K562 (cell line): ENCODE results near the gene ADIPOR1. TPM values are rescaled to one million over a fixed set of nuclear protein-coding genes. Genes with fewer than 3 reads are reported as not detected.

ENCODE experiments used
- ARID3A ChIP-seq: IDR thresholded peaks from 2 replicates; pipeline ENCODE4 v1.6.1; 2012; ENCODE audit warnings: low read depth, low read length, improper control_type of control experiment, borderline replicate concordance
- ATF1 ChIP-seq, 2 experiments: fragments of 450-650 bp in 1 of 2; IDR thresholded peaks; 2 replicates each; pipeline ENCODE4 v1.6.1; 2016; ENCODE audit warnings: missing compliant biosample characterization in 1 of 2, missing genetic modification characterization in 1 of 2
- DIDO1 ChIP-seq: fragments of 450-650 bp; IDR thresholded peaks from 2 replicates; pipeline ENCODE4 v1.6.1; 2016; ENCODE audit warnings: low read depth, missing biosample characterization, missing genetic modification characterization
- E2F6 ChIP-seq, 2 experiments: IDR thresholded peaks; 2 replicates each; pipeline ENCODE4 v1.6.1; 2011; ENCODE audit warnings: borderline replicate concordance in 1 of 2, control low read depth in 1 of 2, low read depth in 1 of 2, low read length in 1 of 2, mild to moderate bottlenecking in 1 of 2, mixed read lengths in 1 of 2, moderate library complexity in 1 of 2; ENCODE audit not compliant: insufficient read depth in 1 of 2, insufficient read length in 1 of 2, poor library complexity in 1 of 2, severe bottlenecking in 1 of 2; ENCODE audit errors: extremely low read depth in 1 of 2
- GABPA ChIP-seq: fragments of 200-800 bp; sonication (Bioruptor generic); conservative IDR thresholded peaks from 2 replicates; pipeline ENCODE4 v1.6.1; 2016; ENCODE audit warnings: low read depth, missing genetic modification characterization, missing compliant biosample characterization
- HDAC1 ChIP-seq, 2 experiments: fragments of 450-650 bp; IDR thresholded peaks; 2 replicates each; pipeline ENCODE4 v1.6.1; 2016 to 2017; ENCODE audit warnings: inconsistent platforms in 1 of 2, mild to moderate bottlenecking in 1 of 2, moderate library complexity in 1 of 2
- KAT8 ChIP-seq: fragments of 450-650 bp; IDR thresholded peaks from 2 replicates; pipeline ENCODE4 v1.6.1; 2016; ENCODE audit warnings: low read depth, mild to moderate bottlenecking
- NCOR1 ChIP-seq: fragments of 450-650 bp; IDR thresholded peaks from 2 replicates; pipeline ENCODE4 v1.6.1; 2016; ENCODE audit warnings: mild to moderate bottlenecking, moderate library complexity
- PYGO2 ChIP-seq: fragments of 450-650 bp; IDR thresholded peaks from 2 replicates; pipeline ENCODE4 v1.6.1; 2016; ENCODE audit warnings: mild to moderate bottlenecking, missing genetic modification characterization, moderate library complexity, missing compliant biosample characterization
- RAD21 ChIP-seq, 2 experiments: fragments of 250-450 bp in 1 of 2; fragments of 450-650 bp in 1 of 2; sonication (Bioruptor Pico) in 1 of 2; formaldehyde crosslinking in 1 of 2; IDR thresholded peaks in 1 of 2; conservative IDR thresholded peaks in 1 of 2; 2 replicates each; pipeline versions ENCODE4 v1.4.0 to v1.8.0; 2020 to 2022; ENCODE audit warnings: mild to moderate bottlenecking in 2 of 2, moderate library complexity in 1 of 2
- REST ChIP-seq, 2 experiments: fragments of 450-650 bp; formaldehyde crosslinking in 1 of 2; IDR thresholded peaks; 2 replicates each; pipeline versions ENCODE4 v1.4.0 to v1.6.1; 2014 to 2020; ENCODE audit warnings: mild to moderate bottlenecking in 2 of 2, borderline replicate concordance in 1 of 2, low read depth in 1 of 2
- TAF15 ChIP-seq: fragments of 200-400 bp; formaldehyde crosslinking; IDR thresholded peaks from 2 replicates; pipeline ENCODE4 v1.6.1; 2017; ENCODE audit warnings: mild to moderate bottlenecking, low read depth, low read length, moderate library complexity
- TBL1XR1 ChIP-seq, 2 experiments: IDR thresholded peaks; 2 replicates each; pipeline ENCODE4 v1.6.1; 2012; ENCODE audit warnings: improper control_type of control experiment in 2 of 2, low read length in 2 of 2, mild to moderate bottlenecking in 1 of 2
- ZEB2 ChIP-seq: fragments of 450-650 bp; IDR thresholded peaks from 2 replicates; pipeline ENCODE4 v1.6.1; 2016
- ZNF124 ChIP-seq: sonication (generic); formaldehyde crosslinking; IDR thresholded peaks from 2 replicates; pipeline ENCODE4 v1.8.1; 2022; ENCODE audit warnings: missing genetic modification reagents
- ZNF766 ChIP-seq: fragments of 200-800 bp; sonication (Bioruptor generic); conservative IDR thresholded peaks from 2 replicates; pipeline ENCODE4 v1.6.1; 2016; ENCODE audit warnings: missing genetic modification characterization, missing compliant biosample characterization
- polyA plus RNA-seq, 8 experiments: library from polyadenylated mRNA; depleted of rRNA in 4 of 8; stranded (reverse) in 5 of 8; unstranded in 3 of 8; fragments of >200 nt; fragmentation: Nextera tagmentation in 2 of 8; fragmentation: Illumina TruSeq in 1 of 8; extraction: Ambion mirVana in 2 of 8; extraction: Trizol in 1 of 8; gene quantifications; 2 replicates each; pipeline versions ENCODE4 v1.2.1 to v1.2.3, GENCODE V29; 2011 to 2014; ENCODE audit warnings: inconsistent platforms in 1 of 8, missing spikeins in 1 of 8
- total RNA-seq, 7 experiments: library from RNA; depleted of rRNA in 6 of 7; stranded (reverse); fragments of >200 nt in 6 of 7; fragmentation: Illumina TruSeq in 2 of 7; extraction: Trizol in 2 of 7; gene quantifications; 2 replicates each; pipeline versions ENCODE4 v1.2.1 to v1.2.3, GENCODE V29; 2011 to 2021; ENCODE audit warnings: low replicate concordance in 1 of 7

ADIPOR1 gene
- total and polyA plus RNA-seq, 9 of the 15 experiments (the other 6 are each of a cell fraction or from before 2014, with no cell fraction given) = 29.0 to 217 (median 100) TPM

GRCh38 chr1:202938287-202938925 lies 19.7 kb downstream of the ADIPOR1 start (continued):
- TF ChIP-seq E2F6 (IDR thresholded peaks at IDR 0.05; ENCODE audit: borderline replicate concordance in 1 of 2, extremely low read depth in 1 of 2, insufficient read depth in 1 of 2, insufficient read length in 1 of 2, low read depth in 1 of 2, low read length in 1 of 2, poor library complexity in 1 of 2, severe bottlenecking in 1 of 2) (no peak), HDAC1 (IDR thresholded peaks at IDR 0.05) (peak in 1 of 2 experiments; percentile 77; a peak in 1 of 4 replicates), TAF15 (no peak), PYGO2 (tag) (no peak), ZEB2 (peak; percentile 70), REST (IDR thresholded peaks at IDR 0.05; ENCODE audit: borderline replicate concordance) (peak; percentile 75), REST (CRISPR knock-in tag; IDR thresholded peaks at IDR 0.05; ENCODE audit: low read depth) (no peak), NCOR1 (peak; percentile 63), ATF1 (CRISPR knock-in tag; IDR thresholded peaks at IDR 0.05) (no peak), ATF1 (tag; IDR thresholded peaks at IDR 0.05) (0 out of 2 replicates have a peak, but pooled peaks have one; percentile 21), ARID3A (peak; percentile 78; the same call in 1 of the 2 replicates), DIDO1 (tag) (no peak), ZNF124 (CRISPR knock-in tag) (no peak), GABPA (tag) (no peak), ZNF766 (peak; percentile 90), RAD21 (CRISPR knock-in tag; conservative IDR thresholded peaks at IDR 0.05 in 1 of 2, IDR thresholded peaks at IDR 0.05 in 1 of 2) (peak; percentile 79 to 84), KAT8 (no peak), TBL1XR1 (IDR thresholded peaks at IDR 0.05; ENCODE audit: low read length in 2 of 2) (peak in 1 of 2 experiments; percentile 58; a peak in 1 of 4 replicates)
